ENCODE results near the gene BMPER.

DNA sequence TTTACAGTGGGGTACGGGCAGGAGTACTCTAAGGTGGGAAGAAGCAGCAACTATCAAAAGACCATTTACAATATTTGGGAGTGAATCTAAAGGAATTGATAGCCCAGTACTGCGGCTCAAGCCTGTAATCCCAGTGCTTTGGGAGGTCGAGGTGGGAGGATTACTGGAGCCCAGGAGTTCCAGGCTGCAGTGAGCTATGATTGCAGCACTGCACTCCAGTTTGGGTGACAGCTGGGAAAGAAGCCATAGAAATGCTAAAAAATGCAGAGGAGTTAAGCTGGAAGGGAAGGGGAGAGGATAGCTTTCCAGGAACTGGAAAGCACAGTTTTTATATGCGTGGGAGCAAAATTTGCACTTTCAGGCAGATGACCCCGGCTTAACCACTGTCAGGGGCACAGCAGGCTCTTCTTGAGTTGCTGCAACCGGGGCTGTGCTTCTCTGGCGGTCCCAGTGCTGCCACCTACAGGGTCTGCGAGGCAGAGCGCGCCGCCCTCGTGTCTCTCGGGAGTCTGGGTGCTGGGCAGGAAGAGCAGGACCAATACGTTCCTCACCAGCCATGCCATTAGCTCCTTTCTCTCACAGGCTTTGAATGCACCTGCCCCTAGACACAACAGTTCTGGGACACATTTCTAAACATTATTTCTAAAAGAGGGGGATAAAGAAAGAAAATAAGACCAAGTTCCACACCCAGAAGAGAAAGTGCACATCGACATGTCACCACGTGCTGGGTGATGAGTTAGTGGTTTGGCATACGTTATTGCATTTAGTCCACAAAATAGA, 10.1 kb upstream of the BMPER start:
- TF ChIP-seq POLR2A (IDR thresholded peaks at IDR 0.05): no peak
- TF ChIP-seq, protein P1, sequence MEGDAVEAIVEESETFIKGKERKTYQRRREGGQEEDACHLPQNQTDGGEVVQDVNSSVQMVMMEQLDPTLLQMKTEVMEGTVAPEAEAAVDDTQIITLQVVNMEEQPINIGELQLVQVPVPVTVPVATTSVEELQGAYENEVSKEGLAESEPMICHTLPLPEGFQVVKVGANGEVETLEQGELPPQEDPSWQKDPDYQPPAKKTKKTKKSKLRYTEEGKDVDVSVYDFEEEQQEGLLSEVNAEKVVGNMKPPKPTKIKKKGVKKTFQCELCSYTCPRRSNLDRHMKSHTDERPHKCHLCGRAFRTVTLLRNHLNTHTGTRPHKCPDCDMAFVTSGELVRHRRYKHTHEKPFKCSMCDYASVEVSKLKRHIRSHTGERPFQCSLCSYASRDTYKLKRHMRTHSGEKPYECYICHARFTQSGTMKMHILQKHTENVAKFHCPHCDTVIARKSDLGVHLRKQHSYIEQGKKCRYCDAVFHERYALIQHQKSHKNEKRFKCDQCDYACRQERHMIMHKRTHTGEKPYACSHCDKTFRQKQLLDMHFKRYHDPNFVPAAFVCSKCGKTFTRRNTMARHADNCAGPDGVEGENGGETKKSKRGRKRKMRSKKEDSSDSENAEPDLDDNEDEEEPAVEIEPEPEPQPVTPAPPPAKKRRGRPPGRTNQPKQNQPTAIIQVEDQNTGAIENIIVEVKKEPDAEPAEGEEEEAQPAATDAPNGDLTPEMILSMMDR (IDR thresholded peaks at IDR 0.05): peak; percentile 77 to 88 (median 83)

Data from uterus (tissue), 2 donors.